Measurements from ENCODE around the gene BTBD10. TPM values are rescaled to one million over a fixed set of nuclear protein-coding genes. Genes with fewer than 3 reads are reported as not detected.

The BTBD10 gene
- total RNA-seq, result 10 to 100 TPM in 1 of 6 experiments, 1 to 10 TPM in 5; 4.8 to 11.0 (median 7.3) TPM
- long read RNA-seq, partial matches to known transcripts, result 1 of 1 reads
- long read RNA-seq, other reads (novel, unspliced or antisense), result 0 of 1 reads

- Histone ChIP-seq H3K4me1 (peaks cover 0 to 13% (median 3%) of the 10 kb centered on the region in 4 donors), H3K27me3 (no peaks in the 10 kb centered on the region), H3K4me3 (peak within 1 kb of the TSS; percentile 54 to 88 (median 78)), H3K27ac (peak within 1 kb of the TSS; percentile 52 to 70 (median 54)), H3K36me3 (no peaks in the 10 kb centered on the region), H3K9me3 (no peaks in the 10 kb centered on the region)
- 0% methylated on average over 25 of the region's 71 CpGs for WGBS (ENCODE audit: insufficient coverage, low coverage, low lambda C conversion rate, missing lambda C conversion rate)
- TF ChIP-seq CTCF (IDR thresholded peaks at IDR 0.05) (no peak), POLR2A (IDR thresholded peaks at IDR 0.05) (peak; percentile 86)
- intact Hi-C loops (cut with DNase I), result no loop called here
- DNase-seq (peak; percentile 95 to 96 (median 96)), ATAC-seq (peak; percentile 99)
These were observed at the start of gene BTBD10 for GRCh38 chr11:13462901-13463778. Gene BTBD10, minus strand, starts transcription at chr11:13463222. Its CDS starts 18,098 bp downstream, at chr11:13445124.

GRCh38 chr11:13503393-13503792, 40.4 kb upstream of the BTBD10 start:
- Histone ChIP-seq H3K9me3 (no peaks in the 10 kb centered on the region), H3K4me1 (no peaks in the 10 kb centered on the region), H3K27ac (no peak overlapping the region), H3K36me3 (no peaks in the 10 kb centered on the region), H3K27me3 (no peaks in the 10 kb centered on the region), H3K4me3 (no peak overlapping the region)
- intact Hi-C loops (cut with DNase I), result no loop called here
- no peak for ATAC-seq
- TF ChIP-seq CTCF (IDR thresholded peaks at IDR 0.05) (no peak), POLR2A (IDR thresholded peaks at IDR 0.05) (no peak)
- DNase-seq, result no peak
- 88% methylated on average over 1 of the region's 1 CpG for WGBS (ENCODE audit: insufficient coverage, low coverage, low lambda C conversion rate, missing lambda C conversion rate)

- WGBS (ENCODE audit: insufficient coverage, low coverage, low lambda C conversion rate, missing lambda C conversion rate), result 25% methylated on average over 1 of the region's 1 CpG
- no peaks in the 10 kb centered on the region for H3K4me1 ChIP-seq
- DNase-seq, result no peak
- H3K4me3 ChIP-seq, result no peak overlapping the region
- no peak overlapping the region for H3K27ac ChIP-seq
- no peaks in the 10 kb centered on the region for H3K9me3 ChIP-seq
- no peaks in the 10 kb centered on the region for H3K27me3 ChIP-seq
- intact Hi-C loops (cut with DNase I), result no loop called here
- no peak for ATAC-seq
- no peaks in the 10 kb centered on the region for H3K36me3 ChIP-seq
- no peak for TF ChIP-seq POLR2A (IDR thresholded peaks at IDR 0.05)
- TF ChIP-seq CTCF (IDR thresholded peaks at IDR 0.05), result no peak
These were observed 39.5 kb upstream of the BTBD10 start for GRCh38 chr11:13502492-13502891.

GRCh38 chr11:13495929-13496328, 32.9 kb upstream of the BTBD10 start, which contains the start of gene PTH:
Gene PTH, minus strand, starts transcription at chr11:13495997. Its CDS starts 3,142 bp downstream, at chr11:13492855.
- DNase-seq (no peak), ATAC-seq (no peak)
- intact Hi-C loops (cut with DNase I), result no loop called here
- no peak within 1 kb of the TSS for H3K27ac ChIP-seq
- TF ChIP-seq CTCF (IDR thresholded peaks at IDR 0.05) (no peak), POLR2A (IDR thresholded peaks at IDR 0.05) (no peak)
- no peaks in the 10 kb centered on the region for H3K36me3 ChIP-seq
- H3K27me3 ChIP-seq, result no peaks in the 10 kb centered on the region
- H3K9me3 ChIP-seq, result no peaks in the 10 kb centered on the region
- H3K4me3 ChIP-seq, result no peak within 1 kb of the TSS
- H3K4me1 ChIP-seq, result no peaks in the 10 kb centered on the region
- WGBS (ENCODE audit: insufficient coverage, low coverage, low lambda C conversion rate, missing lambda C conversion rate), result 74% methylated on average over 3 of the region's 3 CpGs
